ENCODE measurements around the gene TGFBR2.
A peak's percentile ranks its signal among the peaks of the same experiment; 100 is the strongest.
"Not testable (repeated sequence)": the region's sequence is repeated elsewhere in the genome, so short reads cannot be mapped to it uniquely, and the experiment has no call there.

TGFBR2 gene

GRCh38 chr3:30655187-30655812, 48.9 kb downstream of the TGFBR2 start:
- no peak for DNase-seq

- no peak for DNase-seq
These were observed 50.3 kb downstream of the TGFBR2 start for GRCh38 chr3:30656624-30657141.

GRCh38 chr3:30657914-30658313, 51.5 kb downstream of the TGFBR2 start:
- DNase-seq = no peak

DNA sequence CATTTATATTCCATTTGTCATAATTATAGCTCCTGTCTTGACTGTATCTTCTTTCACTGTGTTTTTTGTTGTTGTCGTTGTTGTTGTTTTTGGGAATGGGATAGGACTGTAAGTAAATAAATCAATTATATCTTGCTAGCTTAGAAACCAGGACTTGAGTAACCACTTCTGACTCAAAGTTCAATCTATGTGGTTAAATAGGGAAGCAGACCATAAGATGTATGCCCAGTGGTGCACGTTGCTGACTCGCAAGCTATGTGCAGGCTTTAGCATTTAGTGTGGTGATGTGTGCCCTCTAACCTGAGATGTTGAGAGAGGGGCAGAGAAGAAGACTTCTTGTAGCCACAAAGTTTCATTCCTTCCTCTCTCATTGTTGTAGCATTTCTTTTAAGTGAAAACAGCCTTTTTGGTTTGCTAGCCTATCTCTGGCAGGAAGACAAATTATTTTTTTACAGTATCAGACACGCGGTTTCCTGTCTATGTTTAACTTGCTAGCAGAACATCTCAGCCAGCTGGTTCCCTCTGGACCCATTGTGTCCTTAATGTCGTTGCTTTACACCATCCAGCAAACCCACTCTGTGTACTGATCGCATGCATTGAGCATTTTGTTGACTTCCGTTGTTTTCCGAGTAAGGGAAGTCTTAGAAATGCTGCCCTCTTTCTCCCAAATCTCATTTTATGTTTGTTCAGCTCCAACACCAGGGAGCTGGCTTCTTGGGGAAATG, 52.1 kb downstream of the TGFBR2 start:
- peak in 3 of 58 donors; percentile 1 to 35 (median 23) for DNase-seq

- no peak for DNase-seq
These were observed 53.1 kb downstream of the TGFBR2 start for GRCh38 chr3:30659270-30660130.

- no peak for DNase-seq
These were observed 53.7 kb downstream of the TGFBR2 start for GRCh38 chr3:30660136-30660535.

DNA sequence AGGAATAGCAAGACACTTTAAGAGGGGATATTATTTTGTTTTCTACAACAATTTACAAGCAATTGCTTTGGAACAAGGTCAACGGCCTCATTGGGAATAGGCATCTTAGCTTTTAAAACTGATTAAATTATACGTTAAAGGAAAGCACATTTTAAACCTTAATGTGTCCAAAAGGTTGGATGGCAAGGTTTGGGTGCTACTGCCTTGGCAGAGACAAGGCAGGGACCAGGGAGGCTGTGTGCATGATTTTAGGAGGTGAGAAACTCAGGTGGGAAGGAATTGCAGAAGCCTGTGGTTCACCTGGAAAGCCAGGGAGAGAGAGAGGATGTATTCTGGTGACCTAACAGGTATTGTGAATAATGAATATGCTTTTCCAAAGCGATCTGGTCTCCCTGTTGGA, 54.3 kb downstream of the TGFBR2 start:
- no peak for DNase-seq

GRCh38 chr3:30661098-30661873, 54.9 kb downstream of the TGFBR2 start:
- DNase-seq = no peak

GRCh38 chr3:30662836-30663235, 56.4 kb downstream of the TGFBR2 start:
- no peak for DNase-seq

GRCh38 chr3:30663533-30664241, 57.3 kb downstream of the TGFBR2 start:
- DNase-seq = no peak

- DNase-seq = no peak
These were observed 58.1 kb downstream of the TGFBR2 start for GRCh38 chr3:30664459-30664858.

DNA sequence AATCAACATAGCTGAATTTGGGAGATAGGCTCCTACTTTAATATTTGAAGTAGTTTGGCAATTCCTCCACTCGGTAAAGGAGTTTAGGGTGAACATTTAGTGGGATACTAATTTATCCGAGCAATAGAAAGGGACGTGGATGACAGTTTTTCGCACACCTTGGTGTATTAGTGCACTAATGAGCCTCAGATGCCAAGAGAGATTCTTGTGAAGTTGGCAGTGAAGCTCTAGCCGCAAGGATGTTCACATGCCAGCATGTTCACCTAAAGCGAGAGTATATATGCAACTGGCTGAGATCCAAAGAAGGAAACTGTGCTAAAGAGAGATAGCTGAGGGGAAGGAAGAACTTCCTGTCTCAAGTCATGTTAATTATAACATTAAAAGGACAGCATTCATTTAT, 58.5 kb downstream of the TGFBR2 start:
- no peak for DNase-seq

- DNase-seq = no peak
These were observed 59.1 kb downstream of the TGFBR2 start for GRCh38 chr3:30665539-30665938.

DNA sequence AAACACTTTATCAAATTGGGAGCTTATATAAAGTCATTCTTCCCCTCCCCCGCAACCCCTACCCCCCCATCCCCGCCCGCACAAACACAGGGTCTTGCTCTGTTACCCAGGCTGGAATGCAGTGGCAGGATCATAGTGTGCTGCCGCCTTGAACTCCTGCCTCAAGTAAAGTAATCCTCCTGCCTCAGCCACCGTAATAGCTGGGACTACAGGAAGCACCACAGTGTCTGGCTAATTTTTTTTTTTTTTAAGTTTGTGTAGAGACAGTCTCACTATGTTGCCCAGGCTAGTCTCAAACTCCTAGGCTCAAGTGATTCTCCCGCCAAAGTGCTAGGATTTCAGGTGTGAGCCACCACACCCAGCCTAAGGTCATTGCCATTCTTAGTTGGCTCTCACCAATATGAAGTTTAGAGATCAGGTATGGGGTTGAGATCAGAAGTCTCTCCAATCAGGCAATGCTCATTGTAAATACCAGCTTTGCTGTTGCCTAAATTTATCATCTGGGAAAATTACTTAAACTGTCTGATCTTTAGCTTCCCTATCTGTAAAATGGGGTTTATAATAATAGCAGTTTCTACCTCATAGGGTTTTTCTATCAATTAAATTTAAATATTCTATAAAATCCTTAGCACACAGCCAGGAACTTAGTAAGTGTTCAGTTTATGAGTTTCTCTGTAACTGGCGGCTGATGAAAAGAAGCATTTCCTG, 60.3 kb downstream of the TGFBR2 start:
- DNase-seq = no peak

GRCh38 chr3:30667280-30667651, 60.9 kb downstream of the TGFBR2 start:
- no peak for DNase-seq

- no peak for DNase-seq
These were observed 61.7 kb downstream of the TGFBR2 start for GRCh38 chr3:30668051-30668609.

DNA sequence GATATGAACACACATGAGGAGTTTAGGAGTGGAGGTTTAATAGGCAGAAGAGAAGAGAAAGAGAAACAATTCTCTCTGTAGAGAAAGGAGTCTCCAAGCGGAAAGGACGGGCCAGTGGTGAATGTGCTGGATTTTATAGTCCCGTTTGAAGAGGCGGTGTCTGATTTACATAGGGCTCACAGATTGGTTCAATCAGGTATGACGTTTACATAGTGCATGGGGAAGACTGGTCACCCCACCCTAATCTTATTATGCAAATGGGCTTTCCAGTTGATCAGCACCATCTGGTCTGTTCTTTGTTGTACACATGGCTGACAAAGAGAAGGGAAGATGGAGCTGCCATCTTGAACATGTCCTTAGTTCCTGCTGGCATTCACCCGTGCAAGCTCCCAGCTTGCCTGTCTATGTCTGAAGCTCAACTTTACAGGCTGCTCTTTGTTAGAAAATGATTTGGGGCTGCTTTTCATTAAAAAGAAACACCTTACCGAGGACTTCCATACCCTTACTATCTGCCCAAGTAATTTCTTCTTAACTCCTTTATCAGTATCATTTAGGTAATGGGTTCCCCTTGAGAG, 63.0 kb downstream of the TGFBR2 start:
- DNase-seq = not testable (repeated sequence)

GRCh38 chr3:30670292-30670691, 63.9 kb downstream of the TGFBR2 start:
- DNase-seq = no peak
